ENCODE results near the gene GOLGA1. TPM values are rescaled to one million over a fixed set of nuclear protein-coding genes. Genes with fewer than 3 reads are reported as not detected.

The GOLGA1 gene
- total and polyA plus RNA-seq, 9 of the 15 experiments (the other 6 are each of a cell fraction or from before 2014, with no cell fraction given) = 2.9 to 15.9 (median 8.5) TPM

- TF ChIP-seq ZNF668 (CRISPR knock-in tag; IDR thresholded peaks at IDR 0.05) = no peak
- no peak for TF ChIP-seq CBX2 (IDR thresholded peaks at IDR 0.05; ENCODE audit: insufficient read depth, low read length, poor library complexity, severe bottlenecking)
- no peak for TF ChIP-seq ZEB2 (IDR thresholded peaks at IDR 0.05)
- TF ChIP-seq TAL1 (IDR thresholded peaks at IDR 0.05) = no peak
- peak; percentile 26 for TF ChIP-seq MAFK (IDR thresholded peaks at IDR 0.05; ENCODE audit: low read length)
- peak; percentile 82 for TF ChIP-seq HMGN3 (IDR thresholded peaks at IDR 0.05; ENCODE audit: borderline replicate concordance, extremely low read depth, insufficient read length, low read depth, low read length)
- no peak for TF ChIP-seq ZBTB8A (IDR thresholded peaks at IDR 0.05; ENCODE audit: partially characterized antibody)
- 0 out of 2 replicates have a peak, but pooled peaks have one; percentile 16 for TF ChIP-seq NR1H2 (CRISPR knock-in tag; IDR thresholded peaks at IDR 0.05)
- TF ChIP-seq SREBF1 (IDR thresholded peaks at IDR 0.05; ENCODE audit: borderline replicate concordance, low read depth, low read length) = peak; percentile 70; the same call in 1 of the 2 replicates
- TF ChIP-seq ZNF551 (CRISPR knock-in tag; IDR thresholded peaks at IDR 0.05) = no peak
- no peak for TF ChIP-seq ZNF274 (IDR thresholded peaks at IDR 0.05; ENCODE audit: borderline replicate concordance, low read depth, low read length)
- no peak for TF ChIP-seq TAF15 (IDR thresholded peaks at IDR 0.05; ENCODE audit: low read depth, low read length)
- no peak for TF ChIP-seq ZNF695 (CRISPR knock-in tag; IDR thresholded peaks at IDR 0.05)
- no peak for TF ChIP-seq PREB (CRISPR knock-in tag; IDR thresholded peaks at IDR 0.05)
- TF ChIP-seq GABPB1 (CRISPR knock-in tag; IDR thresholded peaks at IDR 0.05) = peak; percentile 99
- TF ChIP-seq ZSCAN32 (CRISPR knock-in tag; IDR thresholded peaks at IDR 0.05) = no peak
- TF ChIP-seq NCOA4 (IDR thresholded peaks at IDR 0.05; ENCODE audit: partially characterized antibody) = no peak
- TF ChIP-seq ZC3H8 (IDR thresholded peaks at IDR 0.05) = no peak
- no peak for TF ChIP-seq KAT7 (CRISPR knock-in tag; IDR thresholded peaks at IDR 0.05; ENCODE audit: borderline replicate concordance)
- TF ChIP-seq RERE (CRISPR knock-in tag; IDR thresholded peaks at IDR 0.05; ENCODE audit: borderline replicate concordance) = no peak
- TF ChIP-seq ZNF212 (CRISPR knock-in tag; IDR thresholded peaks at IDR 0.05) = peak; percentile 70; the same call in 1 of the 2 replicates
- peak; percentile 70; the same call in 1 of the 2 replicates for TF ChIP-seq GATAD2B (IDR thresholded peaks at IDR 0.05; ENCODE audit: borderline replicate concordance)
- TF ChIP-seq BRCA1 (IDR thresholded peaks at IDR 0.05) = no peak
- TF ChIP-seq BRCA1 (CRISPR knock-in tag; IDR thresholded peaks at IDR 0.05) = no peak
- TF ChIP-seq TCF7L2 (IDR thresholded peaks at IDR 0.05; ENCODE audit: low read depth, low read length) = no peak
These were observed at the start of gene GOLGA1 (continued) for GRCh38 chr9:124940894-124941678.
